Right ventricle myocardium inferior (tissue), 1 donor: ENCODE data around the gene PTPRD. TPM values are rescaled to one million over a fixed set of nuclear protein-coding genes. Genes with fewer than 3 reads are reported as not detected.

Experiments
- ATAC-seq: fragments of 200-7000 bp; cut with Tn5 transposase; one replicate; pipeline ENCODE4 v1.9.1; 2020; ENCODE audit warnings: mild to moderate bottlenecking, moderate library complexity
- DNase-seq: peaks from one replicate; pipeline ENCODE4 v3.0.0; 2021; ENCODE audit errors: missing footprints
- intact Hi-C: fragments of 100-400 bp; cut with DNase I; formaldehyde crosslinking; loops from one replicate; pipeline ENCODE4 v1.11.0; 2022
- total RNA-seq: library from RNA; stranded (reverse); fragmentation: NEBNext Ultra II Directional; extraction: Animal tissue kit (Norgen Biotek cat#: 25700); gene quantifications from one replicate; pipeline ENCODE4 v1.2.1, GENCODE V29; 2021
- donor health status: DM: no; HTN: yes; CAD: no; lungs with severe emphysema.

PTPRD gene
- total RNA-seq, 1 donor from 2014 or later, result 13.3 TPM

GRCh38 chr9:10108815-10109214, 504.0 kb downstream of the PTPRD start:
- intact Hi-C loops, result no loop called here
- DNase-seq (no peak), ATAC-seq (peak; percentile 78)

DNA sequence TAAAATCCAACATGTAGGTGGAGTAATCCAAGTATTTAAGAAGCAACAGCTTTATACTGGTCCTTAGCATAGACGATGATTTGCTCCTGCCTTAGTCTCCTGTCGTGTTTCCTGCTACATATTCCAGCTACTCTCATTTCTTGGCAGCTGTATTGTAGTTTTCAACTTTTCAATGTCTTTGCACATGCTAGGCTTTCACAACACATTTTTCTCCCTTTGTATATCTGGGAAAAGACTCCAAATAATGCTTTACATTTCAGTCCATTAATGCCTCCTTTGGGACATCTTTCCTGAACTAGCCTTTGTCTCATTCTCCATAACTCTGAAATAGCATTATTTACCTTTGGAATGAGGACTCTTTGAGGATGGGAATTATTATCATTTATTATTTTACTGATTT, 508.0 kb downstream of the PTPRD start:
- no peak for ATAC-seq

DNA sequence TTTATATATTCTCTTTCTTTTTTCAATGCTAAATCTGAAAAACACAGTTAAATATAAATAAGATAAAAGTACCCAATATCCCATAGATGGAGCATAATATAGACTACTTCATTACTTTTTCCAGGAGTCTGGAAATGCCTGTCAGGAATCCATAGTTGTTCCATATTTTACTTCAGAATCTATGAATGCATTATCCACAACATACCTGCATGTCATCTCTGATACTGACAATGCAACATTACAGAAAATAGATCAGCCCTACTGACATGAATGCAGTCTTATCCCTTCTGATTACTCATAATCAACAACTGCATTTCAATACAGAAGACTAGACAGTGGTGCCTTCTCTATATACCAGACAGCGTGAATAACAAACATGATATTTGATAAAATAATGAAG, 517.6 kb downstream of the PTPRD start:
- no peak for DNase-seq
- no peak for ATAC-seq
- intact Hi-C loops, result no loop called here

More for the DNA sequence above, 508.0 kb downstream of the PTPRD start:
- intact Hi-C loops, result no loop called here
- no peak for DNase-seq

- intact Hi-C loops, result no loop called here
- ATAC-seq, result no peak
- no peak for DNase-seq
Observed at GRCh38 chr9:10094563-10094962, 518.2 kb downstream of the PTPRD start.

DNA sequence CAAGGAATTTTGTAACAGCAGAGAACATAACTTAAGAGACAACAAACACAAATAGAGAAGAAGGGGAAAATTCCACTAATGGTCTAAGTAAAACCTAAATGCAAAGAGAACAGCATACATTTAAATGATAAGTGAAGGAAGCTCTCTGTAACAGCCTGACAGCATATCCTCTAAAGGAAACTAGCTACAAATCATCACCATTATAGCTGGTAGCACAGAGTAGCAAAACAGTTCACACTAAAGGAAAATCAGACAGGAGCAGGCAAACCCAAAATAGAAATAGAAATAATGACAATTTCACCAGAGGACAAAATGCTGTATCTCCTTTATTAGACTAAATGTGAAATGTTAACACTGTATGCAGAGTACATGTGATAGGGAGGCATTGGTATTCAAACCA, 532.8 kb downstream of the PTPRD start:
- no peak for DNase-seq
- no peak for ATAC-seq
- intact Hi-C loops, result no loop called here

DNA sequence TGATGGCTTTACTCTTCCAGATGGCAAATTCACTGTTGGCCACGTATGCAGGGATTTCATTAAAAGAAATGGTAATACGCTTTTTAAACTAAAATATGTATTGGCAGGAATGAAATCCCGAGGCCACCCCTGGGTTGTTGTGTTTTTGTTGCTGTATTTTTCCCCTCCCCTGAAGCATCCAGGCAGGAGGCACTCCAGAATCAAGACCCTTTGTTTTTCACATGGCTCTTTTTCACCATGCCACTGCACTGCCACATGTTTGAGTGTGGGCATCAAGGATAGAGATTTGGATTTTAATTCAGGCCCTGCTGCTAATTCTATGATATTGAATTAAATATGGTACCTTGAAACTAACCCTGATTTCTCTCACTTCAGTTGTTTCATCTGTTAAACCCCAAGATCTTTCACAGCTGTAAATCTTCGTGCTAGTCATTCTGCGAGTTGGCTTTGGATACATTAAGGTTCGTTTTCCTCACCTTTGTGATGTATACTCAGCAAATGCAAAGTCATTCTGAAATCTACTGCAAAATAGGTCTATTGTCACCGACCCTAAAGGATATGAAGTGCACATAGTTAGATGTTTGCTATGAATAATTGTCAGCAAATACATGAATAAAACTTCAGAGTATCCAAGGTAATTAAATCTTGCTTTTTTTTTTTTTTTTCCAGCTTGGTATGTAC, 533.4 kb downstream of the PTPRD start:
- no peak for ATAC-seq
- intact Hi-C loops, result no loop called here
- no peak for DNase-seq

GRCh38 chr9:10071579-10071978, 541.2 kb downstream of the PTPRD start:
- ATAC-seq, result no peak
- intact Hi-C loops, result no loop called here
- no peak for DNase-seq

GRCh38 chr9:10062629-10063395, 550.0 kb downstream of the PTPRD start:
- DNase-seq (no peak), ATAC-seq (no peak)
- intact Hi-C loops, result no loop called here

- intact Hi-C loops, result no loop called here
- ATAC-seq (peak; percentile 42), DNase-seq (no peak)
Observed at GRCh38 chr9:10059044-10059443, 553.8 kb downstream of the PTPRD start.

GRCh38 chr9:10055886-10056395, 556.9 kb downstream of the PTPRD start:
- no peak for DNase-seq
- intact Hi-C loops, result no loop called here

GRCh38 chr9:10054456-10054855, 558.3 kb downstream of the PTPRD start:
- ATAC-seq (no peak), DNase-seq (no peak)
- intact Hi-C loops, result no loop called here

More at GRCh38 chr9:10055886-10056395, 556.9 kb downstream of the PTPRD start:
- ATAC-seq, result no peak

- intact Hi-C loops, result no loop called here
- ATAC-seq, result no peak
- DNase-seq, result no peak
Observed at GRCh38 chr9:10052916-10053315, 559.9 kb downstream of the PTPRD start.

DNA sequence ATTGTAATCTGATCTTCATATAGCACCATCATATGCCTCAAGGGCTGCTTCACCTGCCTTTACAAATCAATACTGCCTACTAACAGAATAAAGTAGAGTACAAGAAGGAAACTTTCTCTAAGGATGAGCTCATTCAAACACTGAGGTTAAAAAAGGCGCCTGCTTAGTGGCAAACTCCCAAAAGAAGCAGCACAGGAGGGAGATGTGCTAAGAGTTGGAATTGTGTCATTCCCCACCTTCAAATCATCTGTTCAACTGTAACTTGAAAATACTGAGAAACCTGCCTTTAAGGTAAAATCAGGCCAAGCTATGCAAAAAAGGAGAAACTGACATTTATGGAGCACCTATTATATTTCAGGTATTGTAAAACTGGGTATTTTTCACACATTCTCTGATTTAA, 560.6 kb downstream of the PTPRD start:
- ATAC-seq (no peak), DNase-seq (no peak)
- intact Hi-C loops, result no loop called here

DNA sequence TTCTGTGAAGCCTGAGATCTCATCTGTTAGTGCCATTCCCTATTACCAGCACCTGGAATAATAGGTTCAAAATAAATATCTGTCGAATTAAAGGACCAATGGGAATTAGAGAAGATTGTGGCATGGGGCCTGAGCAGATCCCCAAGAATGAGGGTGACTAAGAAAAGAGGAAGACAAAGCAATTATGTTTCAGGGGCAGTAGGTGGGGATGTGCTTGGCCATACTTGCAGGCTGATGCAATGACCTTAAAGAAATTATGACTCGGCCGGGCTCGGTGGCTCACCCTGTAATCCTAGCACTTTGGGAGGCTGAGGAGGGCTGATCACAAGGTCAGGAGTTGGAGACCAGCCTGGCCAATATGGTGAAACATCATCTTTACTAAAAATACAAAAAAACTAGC, 562.8 kb downstream of the PTPRD start:
- ATAC-seq, result no peak
- intact Hi-C loops, result no loop called here
- no peak for DNase-seq

- intact Hi-C loops, result loop anchor here (10.0 kb wide), 1 partner anchor 1276 kb away; no protein-coding TSS in a partner anchor
- no peak for ATAC-seq
- DNase-seq, result no peak
Observed at GRCh38 chr9:10048994-10049393, 563.8 kb downstream of the PTPRD start.

- intact Hi-C loops, result loop anchor here (10.0 kb wide), 1 partner anchor 1279 kb away; no protein-coding TSS in a partner anchor
- no peak for DNase-seq
- ATAC-seq, result no peak
Observed at GRCh38 chr9:10045598-10045997, 567.2 kb downstream of the PTPRD start.

- no peak for DNase-seq
- intact Hi-C loops, result loop anchor here (10.0 kb wide), 1 partner anchor 1283 kb away; no protein-coding TSS in a partner anchor
- no peak for ATAC-seq
Observed at GRCh38 chr9:10041726-10042229, 571.0 kb downstream of the PTPRD start.

GRCh38 chr9:10036095-10036494, 576.7 kb downstream of the PTPRD start:
- no peak for ATAC-seq
- no peak for DNase-seq

DNA sequence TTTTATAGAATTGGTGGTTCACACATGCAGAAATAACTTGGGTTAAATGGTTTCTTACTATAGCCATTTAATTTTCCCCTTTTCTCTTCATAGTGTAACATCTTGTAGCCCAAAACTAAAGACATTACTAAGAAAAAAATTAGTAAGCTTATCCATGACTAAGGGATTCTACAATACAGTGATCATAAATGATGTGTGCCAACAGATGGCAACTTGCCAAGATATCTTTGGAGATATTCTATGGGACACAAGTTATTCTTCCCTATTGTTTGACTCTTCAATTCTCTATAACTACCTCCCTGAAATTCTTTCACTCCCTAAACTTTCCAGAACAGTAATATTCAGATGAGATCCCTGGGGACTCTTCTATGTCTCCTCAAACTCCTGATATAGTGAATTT, 580.6 kb downstream of the PTPRD start:
- ATAC-seq (no peak), DNase-seq (no peak)
- intact Hi-C loops, result no loop called here

More at GRCh38 chr9:10036095-10036494, 576.7 kb downstream of the PTPRD start:
- intact Hi-C loops, result no loop called here
